Fibroblast of the conjunctiva (primary cell): Measurements from ENCODE around the gene NFYA.

Source experiments
- DNase-seq: peaks from one replicate; pipeline ENCODE4 v3.0.0-alpha.2; 2010; ENCODE audit warnings: low read depth

Gene NFYA

DNA sequence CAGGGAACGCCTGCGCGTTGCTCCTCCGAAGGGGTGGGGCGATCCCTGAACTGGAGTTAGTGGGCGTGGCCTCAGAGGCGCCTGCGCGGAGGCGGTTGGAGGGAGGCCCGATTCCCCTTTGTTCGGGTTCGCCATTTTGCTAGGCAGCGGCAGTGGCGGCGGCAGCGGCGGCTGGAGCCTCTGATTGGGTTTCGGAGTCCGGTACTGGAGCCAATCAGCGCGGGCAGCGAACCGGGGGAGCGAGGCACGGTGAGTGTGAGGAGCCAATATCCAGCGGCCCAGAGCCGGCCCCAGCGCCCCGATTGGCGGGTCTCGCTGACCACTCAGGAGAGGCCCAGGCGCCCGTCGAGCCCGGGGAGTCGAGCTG is at the start of gene NFYA:
Gene NFYA, plus strand, starts transcription at position 139 of the 367 bp plus-strand sequence. CDS start 6,116 bp downstream, outside the sequence.
- DNase-seq: no peak

GRCh38 chr6:41023114-41023513 is 49.7 kb upstream of the NFYA start:
- DNase-seq: no peak

- no peak for DNase-seq
Observed at GRCh38 chr6:41025966-41026530, 46.7 kb upstream of the NFYA start.

- no peak for DNase-seq
Observed at GRCh38 chr6:41027241-41027640, 45.5 kb upstream of the NFYA start.

GRCh38 chr6:41027799-41028560 is 44.8 kb upstream of the NFYA start:
- peak; percentile 51 for DNase-seq

DNA sequence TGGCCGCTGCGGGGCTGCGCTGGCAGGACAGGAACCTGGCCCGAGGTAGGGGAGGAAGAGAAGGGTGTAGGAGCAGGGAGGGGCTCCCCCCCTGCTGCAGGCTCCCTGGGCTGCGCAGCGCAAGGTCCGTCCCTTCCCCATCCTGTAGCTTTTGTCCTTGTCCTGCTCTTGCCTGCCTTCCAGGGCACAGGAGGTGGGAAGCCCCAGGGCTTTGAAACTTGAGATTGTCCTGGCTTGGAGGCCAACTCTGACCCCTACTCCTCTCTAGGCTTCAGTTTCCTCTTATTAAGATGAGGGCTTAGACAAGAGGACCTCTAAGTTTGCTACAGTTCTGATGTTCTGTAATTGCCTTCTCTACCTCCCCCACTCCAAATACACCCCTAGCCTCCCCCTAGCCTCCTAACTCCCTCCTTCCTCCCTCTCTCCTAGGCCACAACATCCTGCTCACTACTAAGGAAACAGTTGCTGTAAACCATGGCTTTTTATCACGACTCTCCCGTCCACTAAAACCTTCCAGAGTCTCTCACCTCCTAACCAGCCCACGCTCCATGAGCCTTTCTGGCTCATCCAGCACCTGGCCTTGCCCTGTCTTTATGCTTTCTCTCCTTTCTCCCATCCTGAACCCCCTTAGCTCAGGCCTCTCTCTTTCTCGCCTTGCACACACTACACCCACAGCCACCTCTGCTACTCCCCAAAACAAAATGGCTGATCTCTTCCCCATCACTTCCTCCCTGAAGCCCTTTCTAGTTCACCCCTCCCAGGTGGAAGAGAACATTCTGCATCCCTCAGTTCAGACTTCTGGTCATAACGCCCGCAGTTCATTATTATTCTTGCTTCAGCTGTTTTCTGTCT is 44.0 kb upstream of the NFYA start:
- no peak for DNase-seq

DNA sequence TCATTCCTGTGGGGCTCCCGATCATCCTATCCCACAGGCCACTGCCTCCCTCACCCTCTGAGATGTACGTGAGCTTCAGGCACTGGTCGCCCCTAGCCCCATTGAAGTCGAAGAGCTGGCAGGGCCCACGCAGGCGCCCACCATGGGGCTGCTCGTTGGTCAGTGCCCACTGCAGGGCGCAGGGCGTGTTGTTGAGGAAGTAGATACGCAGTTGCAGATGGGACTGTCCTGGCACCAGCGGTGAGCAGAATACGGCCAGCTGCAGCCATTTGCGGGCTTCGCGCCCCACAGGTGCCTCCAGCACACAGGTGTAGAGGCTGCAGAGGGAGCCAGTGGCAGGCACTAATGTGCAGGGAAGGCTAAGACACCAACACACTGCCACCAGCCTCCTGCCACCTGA is 39.9 kb upstream of the NFYA start:
- no peak for DNase-seq

DNA sequence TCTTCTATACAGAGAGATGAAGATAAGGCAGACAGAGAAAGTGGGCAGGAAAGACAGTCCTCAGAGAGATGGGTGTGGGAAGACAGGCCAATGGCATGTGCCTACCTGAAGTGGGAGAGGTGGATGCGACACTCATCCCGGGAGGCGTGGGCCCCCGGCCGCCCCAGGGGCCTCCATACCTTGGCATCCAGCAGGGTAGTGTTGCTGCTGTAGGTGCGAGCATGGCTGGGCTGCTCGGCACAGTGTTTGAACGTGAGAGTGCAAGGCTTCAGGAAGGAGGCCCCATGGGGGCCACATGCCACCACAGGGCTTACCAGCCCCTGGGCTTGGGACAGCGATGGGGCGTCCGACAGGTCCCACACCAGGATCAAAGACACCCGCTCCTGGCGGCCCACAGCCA is 39.0 kb upstream of the NFYA start:
- no peak for DNase-seq

DNA sequence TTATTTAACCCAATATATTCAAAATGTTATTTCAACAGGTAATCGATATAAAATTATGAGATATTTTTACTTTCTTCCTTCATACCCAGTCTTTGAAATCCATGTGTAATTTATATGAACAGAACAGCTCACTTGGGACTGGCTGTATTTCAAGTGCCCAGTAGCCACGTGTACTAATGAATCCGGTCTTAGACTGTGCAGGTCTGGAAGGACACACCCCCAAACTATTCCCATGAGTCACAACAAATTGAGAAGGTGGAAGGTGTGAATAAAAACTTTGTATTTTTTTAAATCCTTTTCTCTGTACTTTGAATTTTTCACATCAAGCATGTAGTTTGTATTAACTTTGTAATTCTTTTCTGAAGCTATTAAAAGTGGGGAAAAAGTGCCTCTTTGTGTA is 36.6 kb upstream of the NFYA start:
- DNase-seq: no peak

GRCh38 chr6:41036601-41037000 is 36.2 kb upstream of the NFYA start:
- no peak for DNase-seq

GRCh38 chr6:41037107-41037900 is 35.5 kb upstream of the NFYA start:
- no peak for DNase-seq

DNA sequence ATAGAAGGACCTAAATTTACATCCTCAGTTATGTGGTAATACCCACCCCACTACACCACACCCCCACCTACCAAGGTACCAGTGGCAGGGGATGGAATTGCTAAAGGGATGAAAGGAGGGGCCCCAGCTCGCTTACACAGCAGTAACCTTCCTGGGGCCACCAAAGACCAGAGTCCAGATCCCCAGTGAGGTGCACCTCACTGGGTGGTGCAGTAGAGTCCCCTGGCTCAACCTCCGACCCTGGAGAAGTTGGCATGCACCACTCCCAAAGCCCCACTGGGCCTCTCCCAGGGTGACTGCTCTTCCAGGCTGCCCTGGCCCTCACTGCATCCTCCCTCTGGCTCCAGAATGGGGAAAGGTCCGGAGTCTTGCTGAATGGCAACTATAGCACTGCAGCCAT is 34.6 kb upstream of the NFYA start:
- DNase-seq: no peak

DNA sequence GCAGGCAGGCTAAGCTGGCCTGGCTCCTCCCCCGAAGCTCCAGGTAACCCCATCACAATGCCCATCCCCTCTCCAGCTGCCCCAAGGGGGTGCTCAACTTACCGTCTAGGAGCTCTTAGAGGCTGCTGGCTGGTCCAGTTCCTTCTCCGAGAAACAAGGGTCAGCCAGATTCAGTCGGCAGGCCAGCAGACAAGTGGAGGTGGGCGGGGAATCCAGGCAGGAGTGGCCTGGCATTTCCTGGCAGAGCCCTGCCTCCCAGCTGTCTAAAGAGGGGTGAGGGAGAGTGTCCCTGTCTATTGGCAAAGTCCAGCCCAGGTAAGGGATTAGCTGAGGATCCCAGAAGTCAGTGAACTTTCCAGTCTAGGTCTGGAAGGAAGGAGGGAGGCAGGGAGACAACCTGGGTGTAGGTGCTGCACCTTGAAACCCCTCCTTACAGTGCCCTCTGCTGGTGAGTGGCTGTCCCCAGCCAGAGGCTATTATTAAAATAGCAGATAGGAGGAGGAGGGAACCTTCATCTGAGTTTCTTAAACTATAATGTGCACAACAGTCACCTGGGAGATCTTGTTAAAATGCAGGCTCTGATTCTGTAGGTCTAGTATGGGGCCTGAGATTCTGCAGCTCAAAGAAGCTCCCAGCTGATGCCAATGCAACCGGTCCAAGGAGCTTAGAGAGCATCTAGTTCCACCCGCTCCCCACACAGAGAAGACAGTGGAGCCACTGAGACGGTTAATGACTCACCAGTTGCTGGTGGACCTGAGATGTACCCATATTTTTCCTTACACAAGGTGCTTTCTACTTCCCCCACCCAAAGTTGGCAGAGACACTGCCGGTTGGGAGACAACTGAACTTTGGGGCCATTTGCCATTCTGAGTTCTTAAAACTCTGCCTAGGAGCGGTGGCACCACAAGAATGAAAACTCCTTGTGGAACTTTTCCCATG is 33.4 kb upstream of the NFYA start, which contains the start of gene UNC5CL:
Gene UNC5CL, minus strand, starts transcription at position 162 of the 939 bp plus-strand sequence. CDS start 4,147 bp downstream, outside the sequence.
- no peak for DNase-seq

- DNase-seq: no peak
Observed at GRCh38 chr6:41040101-41040939, 32.5 kb upstream of the NFYA start.

- DNase-seq: no peak
Observed at GRCh38 chr6:41040940-41041536, 31.7 kb upstream of the NFYA start.

DNA sequence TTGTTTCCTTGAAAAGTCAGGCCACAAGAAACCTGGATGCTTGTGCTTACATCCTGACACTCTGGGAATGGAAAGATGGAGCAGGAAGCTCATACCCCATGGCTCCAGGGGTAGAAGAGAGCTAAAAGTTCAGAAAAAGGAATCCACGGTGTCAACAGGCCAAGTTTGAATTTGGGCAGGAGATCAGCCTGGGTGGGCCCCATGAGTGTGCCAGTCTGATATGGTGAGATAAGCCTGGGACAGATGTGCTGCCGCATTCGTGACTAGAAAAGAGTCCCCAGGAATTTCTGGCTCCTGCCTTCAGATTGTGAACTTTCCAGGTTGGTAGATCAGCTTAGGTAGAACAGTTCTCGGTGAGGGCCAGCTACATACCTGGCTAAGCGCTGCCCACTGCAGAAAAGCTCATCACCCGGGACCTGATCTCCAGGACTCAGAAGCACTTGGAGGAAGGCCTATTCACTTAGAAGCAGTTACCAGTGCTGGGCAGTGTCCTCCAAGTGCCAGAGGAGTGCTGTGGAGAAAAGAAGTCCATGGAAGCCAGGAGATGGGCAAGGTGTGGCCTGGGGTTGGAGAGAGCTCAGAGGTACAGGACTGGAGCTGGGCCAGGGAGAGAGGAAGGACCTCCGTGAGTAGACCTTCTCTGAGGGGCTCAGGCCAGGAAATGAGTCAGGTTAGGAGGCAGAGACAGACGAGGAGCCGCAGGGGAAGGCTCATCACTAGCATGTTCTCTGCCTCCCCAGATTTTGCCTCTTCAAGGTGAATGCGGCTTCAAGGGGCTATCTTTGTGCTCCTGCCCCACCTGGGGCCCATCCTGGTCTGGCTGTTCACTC is 30.3 kb upstream of the NFYA start, which contains the start of gene TSPO2:
Gene TSPO2, plus strand, starts transcription at position 242 of the 830 bp plus-strand sequence. Its CDS starts 519 bp downstream, at position 761.
- no peak for DNase-seq

- no peak for DNase-seq
Observed at GRCh38 chr6:41043151-41043550, 29.6 kb upstream of the NFYA start.

- no peak for DNase-seq
Observed at GRCh38 chr6:41045664-41046063, 27.1 kb upstream of the NFYA start.
